Measurements from ENCODE around the gene SRCIN1. TPM values are rescaled to one million over a fixed set of nuclear protein-coding genes. Genes with fewer than 3 reads are reported as not detected.

Gene SRCIN1
- total RNA-seq, 2 donors from 2014 or later = 0.52 to 1.1 TPM

DNA sequence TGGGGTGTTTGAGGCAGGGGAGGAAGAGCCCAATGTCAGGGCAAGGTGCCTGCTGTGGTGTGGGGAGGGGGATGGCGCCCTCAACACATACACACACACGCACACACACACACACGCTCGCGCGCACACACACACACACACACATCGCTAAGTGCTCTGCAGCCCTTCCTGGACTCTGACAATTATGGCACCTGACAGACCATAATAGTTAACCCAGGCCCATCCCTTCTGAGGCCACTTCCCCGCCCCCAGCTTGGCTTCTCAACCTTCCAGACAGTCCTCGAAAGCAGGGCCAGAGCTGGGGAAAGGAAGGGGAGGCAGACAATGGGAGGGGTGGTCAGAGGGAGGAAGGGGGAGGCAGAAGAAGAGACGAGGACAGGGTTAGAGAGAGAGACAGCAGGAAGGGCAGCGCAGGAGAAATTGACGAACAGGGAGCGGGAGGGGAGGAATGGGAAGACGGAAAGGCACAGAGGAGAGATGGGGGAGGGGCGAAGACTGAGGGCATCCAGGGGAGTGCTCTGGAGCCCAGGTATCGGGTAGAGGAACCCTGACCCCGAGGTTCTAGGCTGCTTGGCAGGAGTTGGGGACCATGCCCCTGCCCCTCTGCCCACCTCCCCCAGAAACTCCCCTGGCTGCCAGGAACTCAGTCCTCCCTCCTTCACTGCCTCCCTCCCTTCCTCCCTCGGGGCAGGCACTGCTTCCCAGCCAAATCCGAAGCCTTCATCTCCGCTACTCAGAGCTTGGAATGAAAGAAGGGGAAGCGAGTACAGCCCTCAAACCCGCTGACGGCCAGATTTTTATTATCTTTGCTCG, 4.0 kb downstream of the SRCIN1 start:
- Histone ChIP-seq H3K27ac (no peak overlapping the region), H3K36me3 (no peaks in the 10 kb centered on the region), H3K9me3 (no peaks in the 10 kb centered on the region), H3K4me1 (peaks cover 0 to 23% of the 10 kb centered on the region in 2 donors), H3K4me3 (no peak overlapping the region), H3K27me3 (peaks cover 0 to 5% of the 10 kb centered on the region in 2 donors)
- no peak for DNase-seq (ENCODE audit: low spot score)
- TF ChIP-seq CTCF (IDR thresholded peaks at IDR 0.05) = no peak

- H3K27ac ChIP-seq = no peak overlapping the region
- no peaks in the 10 kb centered on the region for H3K27me3 ChIP-seq
- peaks cover 0 to 16% of the 10 kb centered on the region in 2 donors for H3K4me1 ChIP-seq
- no peak for DNase-seq (ENCODE audit: low spot score)
- no peak for TF ChIP-seq CTCF (IDR thresholded peaks at IDR 0.05)
- H3K4me3 ChIP-seq = no peak overlapping the region
- no peaks in the 10 kb centered on the region for H3K36me3 ChIP-seq
- no peaks in the 10 kb centered on the region for H3K9me3 ChIP-seq
These were observed 4.8 kb downstream of the SRCIN1 start for GRCh38 chr17:38600906-38601305.

- no peak overlapping the region for H3K27ac ChIP-seq
- no peak for TF ChIP-seq CTCF (IDR thresholded peaks at IDR 0.05)
- no peaks in the 10 kb centered on the region for H3K36me3 ChIP-seq
- H3K9me3 ChIP-seq = no peaks in the 10 kb centered on the region
- H3K27me3 ChIP-seq = no peaks in the 10 kb centered on the region
- H3K4me1 ChIP-seq = peaks cover 0 to 15% of the 10 kb centered on the region in 2 donors
- no peak for DNase-seq (ENCODE audit: low spot score)
- H3K4me3 ChIP-seq = no peak overlapping the region
These were observed 5.3 kb downstream of the SRCIN1 start for GRCh38 chr17:38600416-38600815.

GRCh38 chr17:38599398-38599856, 6.3 kb downstream of the SRCIN1 start:
- Histone ChIP-seq H3K27me3 (no peaks in the 10 kb centered on the region), H3K36me3 (no peaks in the 10 kb centered on the region), H3K9me3 (no peaks in the 10 kb centered on the region), H3K4me1 (peaks cover 0 to 8% of the 10 kb centered on the region in 2 donors), H3K27ac (no peak overlapping the region), H3K4me3 (no peak overlapping the region)
- TF ChIP-seq CTCF (IDR thresholded peaks at IDR 0.05) = no peak
- DNase-seq (ENCODE audit: low spot score) = no peak

GRCh38 chr17:38598995-38599394, 6.8 kb downstream of the SRCIN1 start:
- no peaks in the 10 kb centered on the region for H3K36me3 ChIP-seq
- H3K4me1 ChIP-seq = peaks cover 0 to 8% of the 10 kb centered on the region in 2 donors
- TF ChIP-seq CTCF (IDR thresholded peaks at IDR 0.05) = no peak
- DNase-seq (ENCODE audit: low spot score) = no peak
- H3K27ac ChIP-seq = no peak overlapping the region
- H3K27me3 ChIP-seq = no peaks in the 10 kb centered on the region
- H3K4me3 ChIP-seq = no peak overlapping the region
- H3K9me3 ChIP-seq = no peaks in the 10 kb centered on the region

Measured in right atrium auricular region (tissue), 2 donors.